Measurements from ENCODE around the gene LYRM9. TPM values are rescaled to one million over a fixed set of nuclear protein-coding genes. Genes with fewer than 3 reads are reported as not detected.

The LYRM9 gene
- total RNA-seq, 2 donors from 2014 or later = 5.8 to 8.3 TPM

GRCh38 chr17:27893841-27894503 is 807 bp upstream of the LYRM9 start:
- H3K27me3 ChIP-seq (ENCODE audit: control insufficient read depth, insufficient read depth, low read length, poor library complexity, severe bottlenecking) = no peaks in the 10 kb centered on the region
- Mint-ChIP-seq H3K27ac (no peak overlapping the region), H3K4me1 (peaks cover 53% of the 10 kb centered on the region), H3K4me3 (no peak overlapping the region), H3K36me3 (ENCODE audit: low read depth) (no peaks in the 10 kb centered on the region), H3K27me3 (ENCODE audit: insufficient read depth) (peaks cover 11% of the 10 kb centered on the region), H3K9me3 (no peaks in the 10 kb centered on the region)
- no peaks in the 10 kb centered on the region for H3K36me3 ChIP-seq (ENCODE audit: control insufficient read depth, insufficient read depth, low read length)
- WGBS, 2 experiments (ENCODE audit: insufficient coverage in 1 of 2, insufficient read length in 1 of 2) = 78 to 84% methylated on average over 3 to 5 of the region's 7 CpGs
- H3K9me3 ChIP-seq (ENCODE audit: control insufficient read depth, low read length) = no peaks in the 10 kb centered on the region
- H3K9ac ChIP-seq (ENCODE audit: extremely low read depth, low read length, poor library complexity, severe bottlenecking) = no peak overlapping the region
- no peak for DNase-seq
- no peak overlapping the region for H3K4me3 ChIP-seq (ENCODE audit: low read length)
- peaks cover 3% of the 10 kb centered on the region for H3K4me1 ChIP-seq (ENCODE audit: control insufficient read depth, insufficient read depth, low read length)
- no peak overlapping the region for H3K27ac ChIP-seq (ENCODE audit: low read depth, low read length)
- no peak for TF ChIP-seq CTCF (conservative IDR thresholded peaks at IDR 0.05)

GRCh38 chr17:27892542-27892865 is 661 bp downstream of the LYRM9 start:
- Histone ChIP-seq H3K9ac (ENCODE audit: extremely low read depth, low read length, poor library complexity, severe bottlenecking) (peak overlapping the region; percentile 40), H3K27me3 (ENCODE audit: control insufficient read depth, insufficient read depth, low read length, poor library complexity, severe bottlenecking) (no peaks in the 10 kb centered on the region), H3K9me3 (ENCODE audit: control insufficient read depth, low read length) (no peaks in the 10 kb centered on the region), H3K27ac (ENCODE audit: low read depth, low read length) (no peak overlapping the region), H3K36me3 (ENCODE audit: control insufficient read depth, insufficient read depth, low read length) (no peaks in the 10 kb centered on the region), H3K4me3 (ENCODE audit: low read length) (peak overlapping the region; percentile 75), H3K4me1 (ENCODE audit: control insufficient read depth, insufficient read depth, low read length) (peaks cover 5% of the 10 kb centered on the region)
- H3K9me3 Mint-ChIP-seq = no peaks in the 10 kb centered on the region
- TF ChIP-seq CTCF (conservative IDR thresholded peaks at IDR 0.05) = no peak
- 83% methylated on average over 3 of the region's 3 CpGs; no CpG with 5 or more reads in 1 of the 2 experiments for WGBS, 2 experiments (ENCODE audit: insufficient coverage in 1 of 2, insufficient read length in 1 of 2)
- H3K27ac Mint-ChIP-seq = no peak overlapping the region
- peak overlapping the region; percentile 48 for H3K4me3 Mint-ChIP-seq
- peaks cover 11% of the 10 kb centered on the region for H3K27me3 Mint-ChIP-seq (ENCODE audit: insufficient read depth)
- DNase-seq = no peak
- H3K4me1 Mint-ChIP-seq = peaks cover 62% of the 10 kb centered on the region
- no peaks in the 10 kb centered on the region for H3K36me3 Mint-ChIP-seq (ENCODE audit: low read depth)

GRCh38 chr17:27891841-27892240 is 1.3 kb downstream of the LYRM9 start:
- Mint-ChIP-seq H3K4me1 (peaks cover 62% of the 10 kb centered on the region), H3K9me3 (no peaks in the 10 kb centered on the region), H3K4me3 (no peak overlapping the region), H3K27me3 (ENCODE audit: insufficient read depth) (peaks cover 11% of the 10 kb centered on the region), H3K36me3 (ENCODE audit: low read depth) (no peaks in the 10 kb centered on the region), H3K27ac (no peak overlapping the region)
- no peak for TF ChIP-seq CTCF (conservative IDR thresholded peaks at IDR 0.05)
- Histone ChIP-seq H3K4me3 (ENCODE audit: low read length) (no peak overlapping the region), H3K4me1 (ENCODE audit: control insufficient read depth, insufficient read depth, low read length) (peaks cover 5% of the 10 kb centered on the region), H3K9me3 (ENCODE audit: control insufficient read depth, low read length) (no peaks in the 10 kb centered on the region), H3K9ac (ENCODE audit: extremely low read depth, low read length, poor library complexity, severe bottlenecking) (no peak overlapping the region), H3K36me3 (ENCODE audit: control insufficient read depth, insufficient read depth, low read length) (no peaks in the 10 kb centered on the region), H3K27me3 (ENCODE audit: control insufficient read depth, insufficient read depth, low read length, poor library complexity, severe bottlenecking) (no peaks in the 10 kb centered on the region), H3K27ac (ENCODE audit: low read depth, low read length) (no peak overlapping the region)
- WGBS, 2 experiments (ENCODE audit: insufficient coverage in 1 of 2, insufficient read length in 1 of 2) = 96 to 100% methylated on average over 4 to 9 of the region's 9 CpGs
- DNase-seq = no peak

Measured in endodermal cell (in vitro differentiated cells).